Measurements from ENCODE around the gene SOCS6. TPM values are rescaled to one million over a fixed set of nuclear protein-coding genes. Genes with fewer than 3 reads are reported as not detected.
A peak's percentile ranks its signal among the peaks of the same experiment; 100 is the strongest.
"Not testable (repeated sequence)": the region's sequence is repeated elsewhere in the genome, so short reads cannot be mapped to it uniquely, and the experiment has no call there.

SOCS6 gene, protein sequence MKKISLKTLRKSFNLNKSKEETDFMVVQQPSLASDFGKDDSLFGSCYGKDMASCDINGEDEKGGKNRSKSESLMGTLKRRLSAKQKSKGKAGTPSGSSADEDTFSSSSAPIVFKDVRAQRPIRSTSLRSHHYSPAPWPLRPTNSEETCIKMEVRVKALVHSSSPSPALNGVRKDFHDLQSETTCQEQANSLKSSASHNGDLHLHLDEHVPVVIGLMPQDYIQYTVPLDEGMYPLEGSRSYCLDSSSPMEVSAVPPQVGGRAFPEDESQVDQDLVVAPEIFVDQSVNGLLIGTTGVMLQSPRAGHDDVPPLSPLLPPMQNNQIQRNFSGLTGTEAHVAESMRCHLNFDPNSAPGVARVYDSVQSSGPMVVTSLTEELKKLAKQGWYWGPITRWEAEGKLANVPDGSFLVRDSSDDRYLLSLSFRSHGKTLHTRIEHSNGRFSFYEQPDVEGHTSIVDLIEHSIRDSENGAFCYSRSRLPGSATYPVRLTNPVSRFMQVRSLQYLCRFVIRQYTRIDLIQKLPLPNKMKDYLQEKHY
- total RNA-seq (2014; rRNA removed; shearing (Covaris generic); ENCODE audit: low replicate concordance) = 7.8 and 9.4 TPM in 2 replicates

DNA sequence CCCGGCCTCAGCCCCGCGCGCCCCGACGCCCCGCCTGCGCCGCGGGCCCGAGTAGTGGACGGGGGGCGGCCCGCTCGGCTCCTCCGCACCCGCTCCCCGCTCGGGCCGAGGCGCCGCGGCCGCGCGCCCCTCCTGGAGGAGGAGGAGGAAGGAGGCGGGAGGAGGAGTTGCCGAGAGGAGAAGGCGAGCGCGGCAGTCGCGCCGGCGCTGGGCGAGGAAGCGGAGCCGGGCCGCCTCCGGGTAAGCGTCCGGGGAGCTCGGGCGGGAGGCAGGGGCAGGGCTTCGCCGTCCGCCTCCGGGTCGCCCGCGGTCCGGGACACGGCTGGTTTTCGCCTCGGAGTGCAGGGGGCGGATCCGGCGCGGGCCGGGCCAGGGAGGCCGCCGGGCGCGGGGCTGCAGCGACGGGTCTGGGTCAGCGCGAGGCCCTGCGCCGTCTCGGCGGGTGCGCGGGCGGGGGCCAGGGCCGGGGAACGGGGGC is at the start of gene SOCS6:
SOCS6 (plus strand) TSS at position 195 of the 478 bp plus-strand sequence. CDS start 35,624 bp downstream, outside the sequence.
- in situ Hi-C loops (cut with HindIII; ENCODE audit: low pct_unique_long_range_greater_than_20kb, low sequenced_read_pairs) = no loop called here
- DNase-seq (ENCODE audit: low read depth) = peak; percentile 54

DNA sequence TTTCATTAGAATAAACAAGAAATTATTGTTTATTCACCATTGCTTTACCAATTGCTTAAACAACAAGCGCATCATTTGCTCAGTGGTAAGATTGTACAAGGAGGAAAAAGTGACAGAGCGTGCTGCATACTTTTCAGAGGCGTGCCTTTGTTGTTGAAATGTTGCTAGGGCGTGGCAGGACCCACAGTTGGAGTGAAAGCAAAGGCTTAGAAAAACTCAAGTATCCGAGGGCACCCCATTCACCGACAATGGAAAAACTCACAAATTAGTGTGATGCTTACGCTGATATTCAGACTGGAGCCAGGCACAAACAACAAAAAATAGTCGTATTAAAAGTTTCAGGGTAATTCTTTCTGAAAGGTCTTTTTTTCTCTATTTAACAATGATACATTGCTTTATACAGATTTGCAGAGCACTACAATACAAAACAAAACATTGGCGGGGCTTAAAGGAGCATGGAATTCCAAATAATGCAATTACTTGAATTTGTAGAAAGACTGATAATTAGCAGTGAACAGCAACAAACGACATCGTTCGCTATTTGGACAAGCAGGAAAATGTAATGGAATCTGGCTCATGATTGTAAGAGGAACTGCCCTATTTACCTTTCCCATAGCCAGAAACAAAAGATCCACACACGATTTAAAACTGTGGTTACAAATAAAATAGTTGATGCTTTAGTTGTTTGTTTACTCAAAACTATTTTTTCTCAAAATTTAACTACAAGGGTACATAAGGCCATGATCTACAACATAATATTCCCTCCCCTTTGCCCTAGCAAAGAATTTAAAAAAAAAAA is 45.5 kb upstream of the SOCS6 start:
- DNase-seq (ENCODE audit: low read depth) = no peak
- in situ Hi-C loops (cut with HindIII; ENCODE audit: low pct_unique_long_range_greater_than_20kb, low sequenced_read_pairs) = no loop called here

DNA sequence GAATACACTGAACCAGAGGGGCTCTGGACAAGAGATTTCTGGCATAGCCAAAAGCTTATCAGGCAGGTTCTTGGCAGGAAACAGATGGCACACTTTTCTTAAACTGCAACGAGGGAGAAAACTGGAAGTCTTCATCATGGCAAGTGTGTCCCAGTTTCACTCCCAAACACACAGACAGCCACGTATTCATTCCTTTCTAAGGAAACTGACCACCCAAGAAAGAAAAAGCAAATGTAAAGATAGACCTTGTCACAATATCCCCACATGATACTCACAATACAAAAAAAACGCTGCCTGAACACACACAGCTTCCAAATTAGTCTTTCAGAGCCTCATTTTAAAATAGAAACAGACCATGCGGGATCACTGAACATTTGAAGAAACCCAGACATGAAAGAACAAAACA is 42.8 kb upstream of the SOCS6 start:
- in situ Hi-C loops (cut with HindIII; ENCODE audit: low pct_unique_long_range_greater_than_20kb, low sequenced_read_pairs) = no loop called here
- DNase-seq (ENCODE audit: low read depth) = no peak

DNA sequence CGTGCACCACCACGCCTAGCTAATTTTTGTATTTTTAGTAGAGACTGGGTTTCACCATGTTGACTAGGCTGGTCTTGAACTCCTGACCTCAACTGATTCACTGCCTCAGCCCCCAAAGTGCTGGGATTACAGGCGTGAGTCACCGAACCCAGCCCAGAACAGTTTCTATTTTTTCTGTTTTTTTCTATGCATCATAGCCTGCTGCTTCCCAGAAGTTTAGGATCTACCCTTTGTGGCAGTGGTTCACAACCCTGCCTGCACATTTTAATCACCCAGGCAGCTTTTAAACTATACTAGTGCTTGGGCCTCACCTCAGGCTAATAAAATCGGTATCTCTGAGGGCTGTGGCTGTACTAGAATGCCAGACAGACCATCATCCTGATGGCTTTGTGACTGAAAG is 39.7 kb upstream of the SOCS6 start:
- in situ Hi-C loops (cut with HindIII; ENCODE audit: low pct_unique_long_range_greater_than_20kb, low sequenced_read_pairs) = no loop called here
- DNase-seq (ENCODE audit: low read depth) = no peak

DNA sequence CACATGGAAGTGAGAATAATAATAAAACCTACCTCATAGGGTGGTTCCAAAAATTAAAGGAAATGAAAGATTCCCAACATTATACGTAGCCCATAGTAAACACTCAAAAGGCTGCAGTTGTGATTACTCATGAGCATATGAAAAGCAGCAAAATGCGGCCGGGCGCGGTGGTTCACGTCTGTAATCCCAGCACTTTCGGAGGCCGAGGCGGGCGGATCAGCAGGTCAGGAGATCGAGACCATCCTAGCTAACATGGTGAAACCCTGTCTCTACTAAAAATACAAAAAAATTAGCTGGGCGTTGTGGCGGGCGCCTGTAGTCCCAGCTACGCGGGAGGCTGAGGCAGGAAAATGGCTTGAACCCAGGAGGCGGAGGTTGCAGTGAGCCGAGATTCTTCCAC is 39.0 kb upstream of the SOCS6 start:
- DNase-seq (ENCODE audit: low read depth); in situ Hi-C loops (cut with HindIII; ENCODE audit: low pct_unique_long_range_greater_than_20kb, low sequenced_read_pairs): not testable (repeated sequence)

DNA sequence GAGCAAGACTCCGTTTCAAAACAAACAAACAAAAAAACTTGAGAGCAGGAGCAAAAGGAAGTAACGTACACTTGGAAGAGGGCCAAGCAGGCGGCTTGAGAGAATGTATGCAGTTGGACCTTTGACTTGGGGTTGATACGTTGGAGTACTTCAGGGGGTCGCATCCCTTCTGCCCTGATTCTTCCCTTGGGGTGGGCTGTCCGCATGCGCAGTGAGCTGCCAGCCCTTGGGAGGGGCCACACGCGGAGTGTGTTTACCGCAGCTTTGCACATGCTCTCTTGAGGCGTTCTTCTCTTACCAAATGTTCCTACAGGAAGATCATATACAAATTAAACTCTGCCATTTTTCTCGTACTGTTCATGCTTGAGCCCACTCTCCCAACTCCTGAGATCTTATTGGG is 38.1 kb upstream of the SOCS6 start:
- in situ Hi-C loops (cut with HindIII; ENCODE audit: low pct_unique_long_range_greater_than_20kb, low sequenced_read_pairs) = no loop called here
- no peak for DNase-seq (ENCODE audit: low read depth)

DNA sequence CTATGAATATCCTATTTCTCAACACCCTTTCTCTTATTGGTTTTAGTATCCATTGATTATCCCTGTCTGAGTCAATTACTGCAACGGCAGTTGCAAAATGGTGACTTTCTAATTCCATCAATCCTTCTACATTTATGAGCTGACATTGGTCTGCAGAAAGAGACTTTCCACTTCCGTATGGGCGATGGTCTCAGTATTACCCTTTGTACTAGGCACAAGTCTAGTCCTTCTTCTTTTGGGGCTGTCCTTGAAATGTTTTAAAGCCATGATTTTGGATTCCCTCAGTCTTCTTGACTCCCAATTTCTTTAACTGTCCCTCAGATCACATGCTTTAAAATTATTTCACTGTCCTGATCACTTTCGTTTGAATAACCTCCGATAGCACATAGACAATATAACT is 32.7 kb upstream of the SOCS6 start:
- in situ Hi-C loops (cut with HindIII; ENCODE audit: low pct_unique_long_range_greater_than_20kb, low sequenced_read_pairs) = no loop called here

DNA sequence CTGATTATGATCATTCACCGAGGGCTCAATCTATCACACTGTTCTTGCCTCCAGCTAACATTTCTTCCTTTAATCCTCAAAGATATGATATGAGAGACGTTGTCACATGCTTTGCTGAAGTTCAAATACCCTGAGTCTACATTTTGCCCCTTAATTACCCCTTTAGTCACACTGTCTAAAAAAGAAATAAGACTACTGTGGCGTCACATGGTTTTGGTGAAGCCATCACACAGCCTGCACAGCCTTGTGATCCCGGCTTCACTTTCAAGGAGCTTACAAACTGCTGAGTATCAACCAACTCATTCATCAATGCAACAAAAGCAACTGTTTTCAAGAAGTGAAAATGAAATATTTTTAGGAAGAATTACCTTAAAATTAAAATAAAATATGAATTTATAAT is 31.9 kb upstream of the SOCS6 start:
- no peak for DNase-seq (ENCODE audit: low read depth)
- in situ Hi-C loops (cut with HindIII; ENCODE audit: low pct_unique_long_range_greater_than_20kb, low sequenced_read_pairs) = no loop called here

More for the DNA sequence above, 32.7 kb upstream of the SOCS6 start:
- DNase-seq (ENCODE audit: low read depth) = no peak

DNA sequence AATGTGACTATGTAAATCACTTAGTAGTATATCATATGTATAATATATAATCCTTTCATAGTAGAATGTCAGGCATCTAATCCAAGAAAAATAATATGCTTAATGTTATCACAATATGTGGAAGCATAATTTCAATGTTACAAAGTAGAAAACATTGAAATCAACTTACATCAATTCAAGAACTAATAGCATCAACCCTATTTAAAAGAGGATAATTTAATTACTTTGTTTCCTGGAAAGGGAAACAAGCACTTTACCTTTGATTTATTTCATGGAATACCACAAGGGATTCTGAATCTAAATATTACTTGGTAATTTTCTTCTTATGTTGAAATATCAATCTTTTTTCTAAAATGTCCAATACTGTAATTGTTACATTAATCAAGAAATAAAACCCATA is 30.6 kb upstream of the SOCS6 start:
- no peak for DNase-seq (ENCODE audit: low read depth)
- in situ Hi-C loops (cut with HindIII; ENCODE audit: low pct_unique_long_range_greater_than_20kb, low sequenced_read_pairs) = no loop called here

DNA sequence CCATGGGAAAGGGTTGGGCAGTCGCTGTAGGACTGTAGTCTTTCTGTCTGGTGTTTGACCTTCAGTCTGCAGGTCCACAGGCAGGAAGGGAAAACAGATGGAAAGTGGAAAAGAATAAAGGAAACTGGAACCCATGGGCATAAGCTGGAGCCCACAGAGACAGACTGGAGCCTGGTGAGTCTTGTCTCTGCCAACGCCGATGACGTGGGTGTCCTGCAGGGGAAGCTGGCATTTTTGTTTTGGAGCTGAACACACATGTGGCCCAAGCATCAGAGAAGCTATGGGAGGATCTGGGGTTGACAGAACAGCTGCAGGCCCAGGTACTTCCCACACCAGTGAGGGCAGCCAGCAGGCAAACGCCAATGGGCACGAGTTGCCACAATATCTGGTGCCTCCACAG is 28.2 kb upstream of the SOCS6 start:
- DNase-seq (ENCODE audit: low read depth) = no peak
- in situ Hi-C loops (cut with HindIII; ENCODE audit: low pct_unique_long_range_greater_than_20kb, low sequenced_read_pairs) = no loop called here

DNA sequence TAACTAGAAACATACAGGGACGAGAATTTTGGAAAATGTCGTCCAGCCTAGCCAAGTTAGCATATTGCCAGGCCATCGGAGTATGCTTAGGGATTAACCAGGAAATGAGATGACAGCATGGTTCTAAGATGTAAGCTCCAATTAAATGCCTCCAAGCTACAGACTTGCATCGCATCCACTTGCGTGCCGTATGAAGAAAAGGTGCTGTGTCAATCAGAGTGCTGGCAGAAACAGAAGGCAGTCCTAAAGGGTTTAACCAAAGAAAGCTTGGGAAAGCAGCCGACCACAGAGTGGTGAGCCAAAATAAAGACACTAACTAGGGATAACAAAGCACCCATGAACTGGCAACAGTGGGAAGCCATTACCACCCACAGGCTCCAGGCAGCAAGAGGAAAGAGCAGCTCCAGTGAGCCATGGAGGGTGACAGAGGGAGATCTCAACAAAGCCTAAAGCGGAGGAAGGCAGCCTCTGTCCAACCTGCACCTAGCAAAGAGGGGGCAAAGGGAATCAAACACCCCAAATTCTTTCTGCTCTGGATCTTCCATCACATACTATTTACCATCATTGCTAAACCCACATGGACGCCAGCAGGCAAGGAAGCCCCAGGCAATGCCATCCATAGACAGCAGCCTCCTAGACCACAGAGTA is 27.6 kb upstream of the SOCS6 start:
- no peak for DNase-seq (ENCODE audit: low read depth)
- in situ Hi-C loops (cut with HindIII; ENCODE audit: low pct_unique_long_range_greater_than_20kb, low sequenced_read_pairs) = no loop called here

DNA sequence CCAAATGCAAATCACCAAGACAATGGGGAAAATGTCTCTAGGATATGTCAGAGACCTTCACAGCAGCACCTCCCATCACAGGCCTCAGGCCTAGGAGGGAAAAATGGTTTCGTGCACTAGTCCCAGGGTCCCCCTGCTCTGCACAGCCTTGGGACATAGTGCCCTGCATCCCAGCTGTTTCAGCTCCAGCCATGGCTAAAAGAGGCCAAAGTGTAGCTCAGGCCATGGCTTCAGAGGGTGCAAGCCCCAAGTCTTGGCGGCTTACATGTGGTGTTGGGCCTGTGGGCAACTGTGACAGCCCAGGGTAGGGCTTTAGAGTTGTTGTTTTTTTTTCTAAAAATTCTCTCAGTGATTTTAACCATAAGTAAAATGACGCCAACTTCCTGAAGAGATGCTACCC is 25.5 kb upstream of the SOCS6 start:
- in situ Hi-C loops (cut with HindIII; ENCODE audit: low pct_unique_long_range_greater_than_20kb, low sequenced_read_pairs) = no loop called here
- no peak for DNase-seq (ENCODE audit: low read depth)

DNA sequence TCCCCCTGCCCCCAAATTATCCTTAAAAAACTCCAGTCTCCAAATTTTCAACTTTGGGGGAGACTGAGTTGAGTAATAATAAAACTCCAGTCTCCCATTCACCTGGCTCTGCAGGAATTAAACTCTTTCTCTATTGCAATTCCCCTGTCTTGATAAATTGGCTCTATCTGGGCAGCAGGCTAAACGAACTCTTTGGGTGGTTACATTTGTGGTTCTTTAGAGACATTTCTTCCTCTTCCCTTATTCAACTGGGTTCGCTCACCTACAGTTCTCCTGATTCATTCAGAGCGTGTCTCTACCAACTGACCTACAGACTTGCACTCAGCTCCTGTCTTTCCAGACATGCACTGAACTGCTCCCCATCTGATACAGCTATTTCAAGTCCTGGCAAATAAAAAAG is 17.1 kb upstream of the SOCS6 start:
- in situ Hi-C loops (cut with HindIII; ENCODE audit: low pct_unique_long_range_greater_than_20kb, low sequenced_read_pairs) = no loop called here
- DNase-seq (ENCODE audit: low read depth) = no peak

DNA sequence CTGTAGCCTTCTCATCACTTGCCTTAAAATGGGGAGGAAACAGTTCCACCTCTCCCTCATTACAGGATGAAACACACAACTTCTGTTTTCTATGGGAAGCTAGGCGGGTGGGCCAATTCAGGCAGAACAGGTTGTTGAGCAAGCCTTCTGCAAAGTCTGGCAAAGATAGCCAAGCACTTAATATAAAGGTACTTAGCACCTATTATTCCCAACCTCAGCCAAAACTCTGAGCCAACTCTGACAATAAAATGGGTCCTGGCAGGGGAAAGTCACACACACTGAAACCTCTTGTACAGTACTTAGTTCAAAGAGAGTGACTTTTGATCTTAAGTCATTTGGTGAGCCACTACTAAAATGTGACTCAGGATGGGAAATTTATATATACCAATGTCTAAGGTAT is 15.8 kb upstream of the SOCS6 start:
- DNase-seq (ENCODE audit: low read depth) = no peak
- in situ Hi-C loops (cut with HindIII; ENCODE audit: low pct_unique_long_range_greater_than_20kb, low sequenced_read_pairs) = no loop called here

DNA sequence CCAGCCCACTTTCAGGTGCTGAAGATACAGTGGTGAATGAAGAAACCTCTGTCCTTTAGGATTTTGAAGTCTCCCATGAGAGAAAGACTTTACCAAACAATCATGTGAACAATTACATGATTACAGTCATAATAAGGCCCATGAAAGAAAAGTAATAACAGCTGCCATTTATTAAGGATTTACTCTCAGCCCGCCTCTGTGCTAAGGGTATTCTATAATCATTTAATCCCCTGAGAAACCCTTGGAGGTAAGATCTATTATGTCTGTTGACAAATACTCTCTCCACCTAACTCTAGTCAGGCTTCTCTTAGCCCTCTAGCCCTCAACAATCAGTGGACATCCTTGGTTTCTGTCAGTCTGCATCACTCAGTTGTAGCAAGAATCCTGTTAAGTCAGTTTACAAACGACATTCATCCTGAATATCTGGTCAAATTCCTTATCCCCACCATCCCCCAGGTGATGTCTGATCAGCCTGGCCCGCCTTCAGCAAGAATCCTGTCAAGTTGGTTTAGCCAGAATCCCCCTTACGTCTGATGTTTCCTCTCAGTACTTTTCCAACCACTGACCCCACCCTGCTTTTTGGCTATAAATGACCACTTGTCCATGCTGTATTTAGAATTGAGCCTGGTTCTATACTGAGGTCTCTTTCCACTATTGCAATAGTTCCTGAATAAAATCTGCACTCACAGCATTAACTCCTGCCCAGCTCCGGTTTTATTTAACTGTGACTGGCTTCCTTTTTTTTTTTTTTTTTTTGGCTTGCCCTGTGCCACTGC is 12.2 kb upstream of the SOCS6 start:
- DNase-seq (ENCODE audit: low read depth) = no peak
- in situ Hi-C loops (cut with HindIII; ENCODE audit: low pct_unique_long_range_greater_than_20kb, low sequenced_read_pairs) = no loop called here

DNA sequence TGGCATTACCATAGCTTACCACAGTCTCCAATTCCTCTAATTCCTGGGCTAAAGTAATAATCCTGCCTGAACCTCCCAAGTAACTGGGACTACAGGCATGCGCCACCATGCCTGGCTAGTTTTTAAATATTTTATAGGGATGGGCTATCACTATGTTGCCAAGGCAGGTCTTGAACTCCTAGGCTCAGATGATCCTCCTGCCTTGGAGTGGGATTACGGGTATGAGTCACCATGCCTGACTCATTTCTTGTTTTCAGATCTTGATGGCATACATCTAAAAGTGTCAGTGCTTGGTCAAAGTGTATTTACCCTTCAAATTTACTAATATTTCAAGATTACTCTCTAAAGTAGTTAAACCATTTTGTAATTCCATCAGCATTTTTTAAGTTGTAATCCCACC is 9.4 kb upstream of the SOCS6 start:
- no peak for DNase-seq (ENCODE audit: low read depth)
- in situ Hi-C loops (cut with HindIII; ENCODE audit: low pct_unique_long_range_greater_than_20kb, low sequenced_read_pairs) = no loop called here

DNA sequence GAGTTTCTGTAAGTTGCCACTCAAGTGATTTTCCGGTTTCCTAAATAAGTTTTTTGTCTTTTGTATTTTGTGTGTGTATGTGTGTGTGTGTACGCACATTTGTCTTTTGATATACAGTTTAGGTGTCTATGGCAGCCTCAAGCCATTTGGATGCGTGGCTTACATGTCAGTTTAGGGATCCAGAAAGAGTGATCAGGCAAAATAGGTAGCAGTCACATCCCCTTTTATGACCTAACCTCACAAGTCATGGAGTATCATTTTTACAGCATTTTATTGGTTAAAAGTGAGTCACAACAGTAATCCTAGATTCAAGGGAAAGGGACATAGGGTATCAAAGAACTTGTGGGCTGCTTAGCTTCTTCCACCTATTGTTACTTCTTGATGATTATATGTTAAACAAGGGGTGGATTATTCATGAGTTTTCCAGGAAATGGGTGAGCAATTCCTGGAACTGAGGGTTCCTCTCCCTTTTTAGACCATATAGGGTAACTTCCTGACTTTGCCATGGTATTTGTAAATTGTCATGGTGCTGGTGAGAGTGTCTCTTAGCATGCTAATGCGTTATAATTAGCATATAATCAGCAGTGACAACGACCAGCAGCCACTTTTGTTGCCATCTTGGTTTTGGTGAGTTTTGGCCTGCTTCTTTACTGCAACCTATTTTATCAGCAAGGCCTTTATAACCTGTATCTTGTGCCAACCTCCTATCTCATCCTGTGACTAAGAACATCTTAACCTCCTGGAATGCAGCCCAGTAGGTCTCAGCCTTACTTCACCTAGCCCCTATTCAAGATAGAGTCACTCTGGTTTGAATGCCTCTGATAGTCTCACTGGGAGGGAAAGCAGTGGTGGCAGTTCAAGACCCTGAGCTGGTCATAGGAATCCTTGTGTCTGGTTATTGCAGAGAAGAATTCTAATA is 8.6 kb upstream of the SOCS6 start:
- in situ Hi-C loops (cut with HindIII; ENCODE audit: low pct_unique_long_range_greater_than_20kb, low sequenced_read_pairs) = no loop called here

More for the DNA sequence above, 8.6 kb upstream of the SOCS6 start:
- DNase-seq (ENCODE audit: low read depth) = no peak
